Non-pigmented ciliary epithelial cell (primary cell): ENCODE measurements around the gene CDH9.
"Not testable (repeated sequence)": the region's sequence is repeated elsewhere in the genome, so short reads cannot be mapped to it uniquely, and the experiment has no call there.

Experiments used
- DNase-seq: peaks from one replicate; pipeline ENCODE4 v3.0.0-alpha.2; 2010; ENCODE audit warnings: low read depth

Gene CDH9

DNA sequence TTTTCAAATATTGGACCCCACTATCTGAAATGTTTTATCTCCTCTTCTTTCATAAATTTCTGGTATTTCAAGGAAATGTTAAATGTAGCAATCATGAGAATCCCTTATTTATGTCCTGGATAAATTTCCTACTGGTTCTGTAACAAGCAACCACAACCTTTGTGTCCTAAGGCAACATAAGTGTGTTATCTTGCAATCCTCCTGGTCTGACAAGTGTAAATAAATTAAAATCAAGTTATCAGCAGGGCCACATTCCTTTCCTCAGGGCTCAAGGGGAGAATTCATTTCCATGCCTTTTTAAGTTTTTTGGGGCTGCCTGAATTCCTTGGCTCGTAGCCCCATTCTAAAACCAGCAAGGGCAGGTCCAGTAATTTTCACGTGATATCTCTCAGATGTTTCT lies 83.2 kb downstream of the CDH9 start:
- DNase-seq: no peak

DNA sequence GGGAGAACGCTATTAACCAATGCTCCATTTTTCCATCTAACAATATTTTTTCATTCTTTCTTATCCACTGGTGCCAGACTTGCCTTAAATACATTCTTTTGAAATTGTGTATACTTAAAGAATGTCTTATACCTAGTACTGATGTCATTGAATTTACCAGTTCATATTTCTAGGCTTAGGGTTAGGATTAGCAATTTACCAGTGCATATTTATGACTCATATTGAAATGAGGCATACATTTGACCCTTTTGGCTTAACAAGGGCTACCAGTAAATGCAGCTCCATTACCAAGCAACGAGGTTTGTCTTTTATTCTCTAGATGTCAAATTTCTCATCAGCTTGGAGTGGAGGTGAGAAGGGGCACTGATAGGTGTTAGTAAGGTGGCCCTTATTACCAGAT lies 89.5 kb downstream of the CDH9 start:
- DNase-seq: peak; percentile 6

DNA sequence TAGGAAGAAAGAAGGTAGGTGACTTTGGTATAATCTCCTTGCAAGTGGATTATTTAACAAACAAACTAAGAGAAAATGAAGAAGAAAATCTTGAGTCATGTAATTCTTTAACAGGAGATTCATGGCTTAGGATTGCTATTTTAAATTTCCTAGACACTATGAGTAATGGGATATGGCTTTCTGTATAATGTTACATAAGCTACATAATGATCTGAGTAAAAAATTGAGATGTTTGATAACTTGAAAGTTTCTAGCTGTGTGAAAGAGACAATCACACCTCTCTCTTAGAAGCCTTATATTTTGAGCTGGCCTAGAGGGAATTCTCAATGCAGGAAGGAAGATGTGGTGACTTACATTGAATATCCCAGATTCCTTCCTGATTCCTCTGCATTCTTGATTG lies 92.5 kb downstream of the CDH9 start:
- peak; percentile 3 for DNase-seq

DNA sequence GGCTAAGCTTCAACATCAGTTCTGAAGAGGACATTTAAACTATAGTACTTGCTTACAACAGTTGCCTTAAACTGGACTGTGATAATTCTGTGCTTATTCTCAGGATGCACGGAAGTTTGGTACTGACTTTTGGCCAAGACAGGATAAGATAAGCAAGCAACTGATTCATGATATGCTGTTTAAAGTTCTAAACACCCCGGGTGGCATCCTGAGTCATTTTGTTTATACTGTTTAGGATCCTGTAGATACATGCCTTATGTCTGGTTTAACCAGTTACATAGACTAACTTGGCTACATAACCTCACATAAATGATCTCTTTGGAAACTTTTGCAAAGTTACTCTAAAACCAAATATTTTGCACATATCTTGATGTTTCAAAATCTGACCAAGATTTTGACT lies 95.9 kb downstream of the CDH9 start:
- peak; percentile 61 for DNase-seq

DNA sequence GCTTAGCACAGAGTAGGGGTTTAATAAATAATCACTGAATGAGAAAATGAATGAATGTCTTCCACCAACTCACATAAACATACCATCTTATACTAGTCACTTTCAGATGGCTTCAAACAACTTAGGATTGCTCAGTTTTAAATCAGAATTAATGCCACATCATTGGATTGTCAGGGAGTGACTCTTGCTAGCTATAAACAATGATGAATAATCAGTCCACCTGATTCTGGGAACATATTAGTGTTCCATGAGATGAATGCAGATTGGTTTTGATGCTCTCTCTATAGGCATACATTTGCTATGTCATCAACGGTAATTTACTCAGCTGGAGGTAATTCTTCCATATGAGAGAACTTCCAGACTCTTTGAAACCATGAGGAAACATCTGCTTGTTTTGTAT lies 97.4 kb downstream of the CDH9 start:
- peak; percentile 28 for DNase-seq

DNA sequence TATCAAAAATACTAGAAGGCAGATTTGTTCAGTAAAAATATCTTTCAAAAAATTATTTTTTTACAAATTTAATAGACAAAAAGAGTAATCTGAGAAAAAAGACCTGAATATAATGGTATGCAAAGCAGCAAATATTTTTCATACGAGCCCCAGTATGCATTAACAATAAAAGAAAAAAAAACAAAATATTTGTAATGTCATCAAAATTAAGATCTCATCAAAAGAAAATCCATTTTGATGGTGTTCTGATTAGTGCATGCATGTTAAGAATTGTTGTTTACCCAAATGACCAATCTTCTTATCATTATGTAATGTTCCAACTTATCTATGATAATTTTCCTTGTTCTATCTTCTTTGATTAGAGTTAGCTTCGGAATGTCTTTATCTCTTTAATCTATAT lies 106.1 kb downstream of the CDH9 start:
- DNase-seq: no peak

DNA sequence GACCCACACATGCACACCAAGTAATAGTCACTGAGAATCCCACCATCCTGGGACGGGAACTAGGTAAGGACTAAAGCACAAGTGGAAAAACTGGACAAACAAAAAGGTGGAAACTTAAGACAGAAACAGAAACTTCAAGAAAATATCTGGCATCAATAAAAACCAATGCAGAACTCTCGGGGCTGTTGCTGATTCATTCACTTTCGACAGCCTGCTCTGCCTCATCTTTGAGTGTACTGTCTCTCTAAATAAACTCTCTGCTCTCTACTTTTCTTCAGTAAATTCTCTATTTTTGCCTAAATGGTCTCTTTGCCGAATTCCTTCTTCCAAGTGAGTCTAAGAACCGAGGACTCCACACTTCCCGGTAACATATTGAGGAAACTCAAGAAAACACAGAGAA lies 116.9 kb downstream of the CDH9 start:
- DNase-seq: no peak

DNA sequence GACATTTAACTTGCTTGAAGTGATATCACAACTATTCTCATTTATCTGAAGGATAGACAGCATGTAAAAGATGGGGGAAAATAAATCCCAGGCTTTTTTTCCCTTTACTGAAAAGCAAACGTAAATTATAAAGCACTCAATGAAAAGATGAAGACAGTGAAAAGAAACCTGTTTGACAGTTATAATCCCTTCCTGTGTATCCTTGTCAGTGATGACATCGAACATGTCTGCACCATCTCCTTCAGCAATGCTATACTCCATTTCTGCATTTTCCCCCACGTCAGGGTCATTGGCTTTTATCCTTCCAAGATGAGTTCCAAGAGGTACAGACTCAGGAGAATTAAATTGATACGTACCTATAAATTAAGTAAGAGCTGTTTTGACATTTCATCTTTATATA lies 134.9 kb downstream of the CDH9 start:
- DNase-seq: no peak

DNA sequence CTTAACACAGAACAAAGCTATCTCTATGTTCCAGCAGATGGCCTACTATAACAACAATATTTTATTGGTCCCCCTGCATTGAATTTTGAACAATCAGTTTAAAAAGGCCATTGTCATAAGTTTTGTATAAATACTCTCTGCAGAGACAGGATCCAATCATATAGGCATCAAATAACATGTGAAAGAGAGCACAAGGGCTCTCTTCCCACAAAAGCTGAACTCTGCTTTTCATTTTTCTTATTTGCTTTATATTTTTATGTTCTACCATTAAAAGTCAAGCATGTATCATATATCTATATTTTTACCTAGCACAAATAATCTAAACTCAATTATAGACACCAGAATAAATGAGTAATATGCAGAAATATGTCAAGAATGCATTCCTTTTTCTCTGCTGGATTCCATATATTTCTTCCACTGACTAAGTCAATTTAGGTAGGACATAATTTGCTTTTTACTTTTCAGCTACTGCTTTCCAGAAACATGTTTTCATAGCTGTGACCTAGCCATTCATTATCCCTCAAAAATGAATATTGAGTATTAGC lies 143.6 kb downstream of the CDH9 start:
- peak; percentile 9 for DNase-seq

DNA sequence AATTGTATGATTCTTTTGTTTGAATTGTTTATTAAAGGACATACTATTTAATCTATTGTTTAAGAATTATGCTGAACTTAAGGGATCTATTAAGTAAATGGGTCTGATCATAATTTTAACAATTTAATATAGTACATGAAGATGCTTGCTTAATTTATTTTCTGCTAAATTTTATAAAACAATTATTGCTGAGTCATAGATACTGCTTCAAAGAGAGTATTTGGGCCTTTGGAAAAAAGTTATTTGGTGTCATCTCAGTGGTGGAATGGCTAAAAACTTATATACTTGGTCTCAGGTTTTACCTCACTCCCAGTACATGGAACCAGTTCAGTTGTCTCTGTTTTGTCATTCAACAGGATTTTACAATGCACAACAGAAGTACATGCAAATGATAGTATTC lies 145.3 kb downstream of the CDH9 start:
- DNase-seq: no peak

DNA sequence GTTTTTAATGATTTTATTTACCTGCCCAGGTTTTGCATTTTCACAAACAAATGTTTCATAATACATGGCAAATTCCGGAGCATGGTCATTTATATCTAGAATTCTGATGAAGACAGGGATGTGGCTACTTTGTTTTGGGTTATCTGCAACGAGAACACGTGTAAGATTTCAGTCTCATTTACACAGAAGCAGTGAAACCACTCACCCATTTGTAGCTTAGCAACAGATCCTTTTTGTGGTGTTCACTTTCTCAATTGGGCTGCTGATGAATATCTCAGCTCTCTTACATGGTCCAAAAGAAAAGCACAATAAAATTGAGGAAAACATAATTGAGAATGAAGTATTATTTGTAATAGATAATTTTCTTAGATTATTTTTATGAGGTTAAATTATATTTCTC lies 148.6 kb downstream of the CDH9 start:
- no peak for DNase-seq

DNA sequence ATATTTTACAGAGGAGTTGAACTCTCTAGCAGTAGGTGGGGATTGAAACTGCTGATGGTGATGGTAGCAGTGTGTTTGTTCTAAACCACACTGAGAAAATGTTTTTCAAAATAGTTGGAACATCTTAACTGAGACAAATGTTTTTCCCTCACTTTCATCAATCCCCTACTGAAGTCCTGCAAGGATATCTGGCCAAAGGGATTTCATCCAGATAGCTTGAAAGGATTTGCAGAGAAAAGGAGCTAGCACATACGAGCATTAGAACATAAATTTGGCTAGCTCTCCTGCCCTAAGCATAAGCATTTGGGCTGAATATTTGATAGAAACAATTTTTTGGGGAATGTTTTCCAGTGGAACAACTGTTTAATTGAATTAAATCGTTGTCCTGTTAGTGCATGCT lies 153.9 kb downstream of the CDH9 start:
- no peak for DNase-seq

DNA sequence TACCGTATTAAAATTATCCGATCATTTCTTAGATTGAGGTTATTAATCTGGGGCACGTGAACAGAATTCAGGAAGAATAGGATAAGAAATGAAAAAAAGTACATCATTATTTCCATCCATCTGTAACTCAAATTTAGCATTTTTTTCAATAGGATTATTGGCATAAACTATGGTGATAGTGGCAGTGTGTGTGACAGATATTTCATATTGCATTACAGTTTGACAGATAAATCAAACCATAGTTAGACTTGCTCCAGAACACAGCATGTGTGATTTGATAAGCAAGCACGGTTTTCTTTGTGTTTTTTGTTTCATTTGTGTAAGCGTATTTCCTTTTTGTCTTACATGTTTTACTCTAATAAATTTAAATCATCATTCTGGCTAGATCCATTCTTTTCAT lies 155.0 kb downstream of the CDH9 start:
- DNase-seq: no peak

DNA sequence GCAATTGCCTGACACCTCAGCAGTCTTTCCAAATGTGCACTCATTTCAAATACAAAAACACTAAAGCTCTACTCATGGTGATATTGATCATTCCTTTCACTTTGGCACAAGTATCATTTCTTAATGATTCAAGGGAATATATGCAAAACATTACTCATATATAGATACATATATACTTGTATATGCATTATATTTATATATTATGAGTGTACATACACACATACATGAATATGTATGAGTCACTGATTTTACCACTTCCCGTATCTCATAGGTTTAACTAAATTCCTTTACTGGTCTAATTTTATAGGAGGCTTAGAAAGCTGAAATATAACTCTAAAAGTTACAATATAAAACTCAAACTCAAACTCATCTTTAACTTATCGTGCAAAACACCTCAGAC lies 156.5 kb downstream of the CDH9 start:
- DNase-seq: no peak

DNA sequence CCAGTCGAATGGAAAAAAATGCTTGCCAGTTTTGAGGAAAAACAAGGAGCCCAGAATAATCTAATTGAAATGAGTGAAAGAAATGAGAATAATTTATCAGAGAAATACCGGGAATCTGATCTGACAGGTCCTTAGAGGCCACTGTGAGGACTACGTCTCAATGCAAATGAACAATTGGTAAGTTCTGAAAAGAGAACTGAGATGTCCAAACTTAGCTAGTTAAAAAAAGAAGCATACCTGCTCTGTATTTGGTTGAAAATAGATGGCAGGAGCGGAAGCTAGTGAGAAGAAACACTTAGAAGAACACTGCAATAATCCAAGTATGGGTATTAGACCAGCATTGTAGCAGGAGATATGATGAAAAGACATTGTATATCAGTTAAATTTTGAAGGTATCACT lies 161.2 kb downstream of the CDH9 start:
- DNase-seq: no peak

DNA sequence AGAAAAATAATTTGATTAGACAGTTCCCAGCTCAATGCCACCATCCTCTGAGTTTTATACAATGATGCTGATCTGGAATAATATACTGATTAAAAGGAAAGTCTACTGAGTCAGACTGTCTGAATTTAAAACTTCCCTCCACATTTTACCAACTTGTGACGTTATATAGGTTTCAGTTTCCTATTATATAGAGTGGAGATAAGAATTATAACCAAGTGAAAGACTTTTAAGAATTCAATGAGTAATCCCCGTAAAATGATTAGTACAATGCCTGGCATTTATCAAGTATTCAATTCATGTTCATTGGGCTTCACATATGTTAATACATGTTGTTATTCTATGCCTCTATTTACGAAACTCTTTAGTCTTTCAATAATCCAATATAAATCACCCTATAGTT lies 166.0 kb downstream of the CDH9 start:
- peak; percentile 1 for DNase-seq

DNA sequence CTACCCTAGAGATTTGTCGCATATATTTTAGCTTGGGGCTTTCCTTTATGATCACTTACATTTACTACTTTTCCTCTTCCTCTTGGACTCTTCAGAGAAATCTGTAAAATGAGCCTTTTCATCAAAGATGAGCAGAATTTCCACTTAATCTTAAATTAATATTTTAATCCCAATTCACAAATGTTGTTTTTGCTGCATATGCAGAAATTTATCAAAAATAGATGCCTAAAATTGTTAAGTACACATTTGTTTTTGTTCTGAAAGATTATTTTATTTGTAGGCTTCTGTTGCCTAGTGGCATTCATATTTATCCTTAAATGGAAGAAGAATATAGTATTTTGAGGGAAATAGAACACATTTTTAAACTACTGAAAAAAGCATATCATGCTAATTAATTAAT lies 168.6 kb downstream of the CDH9 start:
- no peak for DNase-seq

DNA sequence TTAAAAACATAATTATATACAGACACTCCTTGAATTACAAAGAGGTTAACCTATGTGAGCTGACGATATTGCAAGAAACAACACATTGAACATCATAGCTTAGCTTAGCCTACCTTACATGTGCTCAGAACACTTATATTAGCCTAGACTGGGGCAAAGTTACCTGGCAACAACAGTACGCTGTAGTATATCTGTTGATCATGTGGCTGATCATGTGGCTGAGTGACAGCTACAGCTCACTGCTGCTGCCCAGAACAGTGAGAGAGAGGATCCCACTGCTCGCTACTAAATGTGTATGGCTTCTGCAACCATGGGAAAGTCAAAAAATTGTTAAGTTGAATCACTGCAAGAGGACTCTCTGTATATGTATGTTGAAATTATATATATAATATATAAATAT lies 169.9 kb downstream of the CDH9 start:
- no peak for DNase-seq

DNA sequence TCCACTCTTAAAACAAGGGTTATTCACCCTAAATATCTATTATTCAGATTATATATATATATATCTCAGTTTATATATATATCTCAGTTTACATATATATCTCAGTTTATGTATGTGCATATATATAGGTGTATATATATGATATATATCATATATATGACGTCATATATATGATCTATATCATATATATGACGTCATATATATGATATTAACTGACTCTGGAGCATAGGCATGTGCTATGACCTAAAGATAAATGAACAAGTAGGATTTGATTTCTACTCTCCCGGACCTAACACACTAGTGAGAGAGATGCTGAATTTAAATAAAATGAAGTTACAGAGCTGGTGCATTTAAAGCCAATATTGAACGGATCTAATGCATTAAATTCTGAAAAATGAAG lies 174.3 kb downstream of the CDH9 start:
- DNase-seq: no peak

DNA sequence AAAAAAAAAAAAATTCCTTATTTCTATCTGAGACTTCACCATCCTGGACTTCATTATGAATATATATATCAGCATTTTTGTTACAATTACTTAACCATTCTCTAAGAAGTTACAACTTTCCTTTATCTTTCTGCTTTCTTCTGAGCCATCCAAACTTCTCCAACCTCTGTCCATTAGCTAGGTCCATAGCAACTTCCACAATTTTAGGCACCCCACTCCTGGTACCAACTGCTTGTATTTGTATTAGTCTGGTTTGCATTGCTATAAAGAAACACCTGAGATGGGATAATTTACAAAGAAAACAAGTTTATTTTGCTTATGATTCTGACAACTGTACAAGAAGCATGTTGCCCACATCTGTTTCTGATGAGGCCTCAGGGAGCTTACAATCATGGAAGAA lies 182.1 kb downstream of the CDH9 start:
- no peak for DNase-seq

DNA sequence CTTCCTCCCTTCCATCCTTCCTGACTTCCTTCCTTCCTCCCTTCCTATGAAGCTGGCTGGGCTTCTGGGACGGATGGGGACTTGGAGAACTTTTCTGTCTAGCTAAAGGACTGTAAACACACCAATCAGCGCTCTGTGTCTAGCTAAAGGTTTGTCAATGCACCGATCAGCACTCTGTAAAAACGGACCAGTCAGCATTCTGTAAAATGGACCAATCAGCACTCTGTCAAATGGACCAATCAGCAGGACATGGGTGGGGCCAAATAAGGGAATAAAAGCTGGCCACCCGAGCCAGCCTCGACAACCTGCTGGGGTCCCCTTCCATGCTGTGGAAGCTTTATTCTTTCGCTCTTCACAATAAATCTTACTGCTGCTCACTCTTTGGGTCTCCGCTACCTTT lies 185.9 kb downstream of the CDH9 start:
- DNase-seq: not testable (repeated sequence)

DNA sequence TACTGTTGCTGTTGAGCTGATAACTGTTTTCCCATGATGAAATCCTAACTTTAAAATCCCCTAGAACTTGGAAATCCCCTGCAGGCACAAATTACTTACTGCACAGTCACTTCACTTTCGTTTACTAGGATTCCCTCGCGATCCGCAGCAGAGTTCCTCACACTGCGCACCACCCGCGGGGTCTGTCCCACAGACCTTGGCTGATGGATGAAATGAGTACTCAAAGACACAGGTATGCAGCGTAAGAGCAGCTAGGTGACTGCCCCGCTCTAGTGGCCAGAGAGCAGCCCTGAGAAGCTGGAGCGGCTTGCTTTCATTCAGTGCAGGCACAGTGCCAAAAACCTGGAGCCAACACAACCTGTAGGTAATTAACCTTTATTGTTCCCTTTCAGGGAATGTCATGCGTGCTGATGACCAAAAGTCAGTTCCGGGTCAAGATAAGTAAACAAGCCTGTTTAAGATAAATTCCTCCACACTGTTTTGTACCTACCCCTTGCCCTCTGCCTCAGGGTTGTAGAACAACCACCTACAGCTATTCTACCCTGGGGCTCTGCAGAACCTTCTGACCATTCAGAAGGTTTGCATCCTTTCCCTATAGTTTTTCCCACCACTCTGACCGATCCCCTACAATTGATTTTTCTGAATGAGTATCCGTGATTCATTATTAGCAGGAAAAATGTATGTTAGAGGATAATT lies 191.2 kb downstream of the CDH9 start:
- no peak for DNase-seq

DNA sequence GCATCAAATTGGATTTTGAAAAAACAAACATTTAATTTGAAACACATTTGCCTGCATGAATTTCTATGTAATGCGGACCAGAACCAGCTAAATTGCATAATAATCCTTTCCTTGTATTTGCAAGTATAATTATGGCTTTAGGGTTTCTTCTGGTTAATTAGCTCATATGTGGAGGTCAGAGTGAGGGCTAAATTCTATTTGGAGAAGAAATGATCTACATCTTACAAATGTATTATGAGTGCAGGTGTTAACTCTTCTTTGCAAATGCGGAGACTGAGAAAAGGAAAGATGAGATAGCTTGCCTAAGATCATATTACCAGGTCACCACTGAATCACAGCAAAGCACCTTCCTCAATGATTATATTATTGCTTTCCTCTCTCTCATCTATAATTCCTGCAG lies 194.7 kb downstream of the CDH9 start:
- DNase-seq: no peak

DNA sequence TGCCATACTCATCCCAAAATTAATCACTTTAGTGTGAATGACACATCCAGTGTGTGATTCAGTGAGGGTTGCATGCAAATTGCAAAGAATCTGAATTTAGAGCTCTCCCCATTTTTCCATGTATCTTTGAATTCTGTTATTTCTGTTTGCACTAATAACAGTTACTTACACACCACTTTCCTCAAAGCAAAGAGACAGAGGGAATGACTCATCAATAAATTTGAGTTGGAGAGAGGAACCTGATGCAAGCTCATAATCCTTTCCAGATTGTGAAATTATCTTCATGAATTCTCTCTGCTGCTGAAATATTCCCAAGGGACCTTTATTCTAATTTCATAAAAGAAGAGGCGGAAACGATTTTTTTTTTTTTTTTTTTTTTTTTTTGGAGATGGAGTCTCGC lies 204.8 kb downstream of the CDH9 start:
- no peak for DNase-seq
